B cell (primary cell): ENCODE measurements around the gene LMO7. TPM values are rescaled to one million over a fixed set of nuclear protein-coding genes. Genes with fewer than 3 reads are reported as not detected.

Source experiments
- ATAC-seq: fragments of 200-7000 bp; cut with Tn5 transposase; one replicate; pipeline ENCODE4 v1.10.0; 2021; ENCODE audit warnings: low read depth, mild to moderate bottlenecking, moderate number of reproducible peaks, moderate library complexity
- CTCF ChIA-PET: fragments of 350-600 bp; sonication (Branson Sonifier 250); formaldehyde crosslinking; loops from one replicate; lab custom pipeline; 2021; ENCODE audit warnings: antibody characterized with exemption, inconsistent platforms; lab: Charles Lee
- POLR2A ChIA-PET: fragments of 350-600 bp; sonication (Branson Sonifier 250); formaldehyde crosslinking; loops from one replicate; lab custom pipeline; 2021; ENCODE audit warnings: antibody characterized with exemption; lab: Charles Lee
- DNase-seq: peaks from one replicate; pipeline ENCODE4 v3.0.0; 2013
- H2AFZ ChIP-seq: 2 replicates; pipeline ENCODE4 v1.6.1; 2012; ENCODE audit warnings: mild to moderate bottlenecking, low read depth, low read length; ENCODE audit not compliant: insufficient read depth, poor library complexity, severe bottlenecking
- H3K27ac ChIP-seq, 2 donors: 1 replicate in 1 of 2; 2 replicates in 1 of 2; pipeline ENCODE4 v1.5.1; 2012 to 2013; ENCODE audit warnings: low read length in 2 of 2, mild to moderate bottlenecking in 2 of 2, moderate library complexity in 1 of 2
- H3K27me3 ChIP-seq, 4 experiments: fragments of 200-600 bp in 1 of 4; sonication (generic) in 1 of 4; replicated peaks in 1 of 4; 1 replicate in 2 of 4; 2 replicates in 2 of 4; pipeline versions ENCODE4 v1.6.1 to v1.7.0; 2013 to 2016; ENCODE audit warnings: low read length in 3 of 4, mild to moderate bottlenecking in 2 of 4, mixed read lengths in 1 of 4, moderate library complexity in 1 of 4; ENCODE audit not compliant: insufficient read depth in 4 of 4, control insufficient read depth in 3 of 4; ENCODE audit errors: control extremely low read depth in 1 of 4
- H3K36me3 ChIP-seq, 2 experiments: replicated peaks in 1 of 2; 1 replicate in 1 of 2; 2 replicates in 1 of 2; pipeline versions ENCODE4 v1.6.1 to v1.7.1; 2013; ENCODE audit warnings: low read length in 1 of 2; ENCODE audit not compliant: insufficient read depth in 2 of 2, control insufficient read depth in 1 of 2; ENCODE audit errors: control extremely low read depth in 1 of 2, extremely low read depth in 1 of 2
- H3K4me1 ChIP-seq, 2 donors: fragments of 200-600 bp in 1 of 2; sonication (generic) in 1 of 2; 1 replicate in 1 of 2; 2 replicates in 1 of 2; pipeline versions ENCODE4 v1.5.1 to v1.6.1; 2013 to 2017; ENCODE audit warnings: low read length in 2 of 2; ENCODE audit not compliant: control insufficient read depth in 2 of 2, insufficient read depth in 2 of 2
- H3K4me2 ChIP-seq: replicated peaks from 2 replicates; pipeline ENCODE3; 2012; ENCODE audit warnings: mild to moderate bottlenecking, low read depth, low read length; ENCODE audit not compliant: poor library complexity, severe bottlenecking
- H3K4me3 ChIP-seq, 5 experiments: fragments of 200-600 bp in 1 of 5; sonication (generic) in 1 of 5; 1 replicate in 3 of 5; 2 replicates in 2 of 5; pipeline versions ENCODE4 v1.5.1 to v1.7.0; 2011 to 2016; ENCODE audit warnings: low read length in 4 of 5, mild to moderate bottlenecking in 4 of 5, low read depth in 2 of 5, control low read depth in 1 of 5, moderate library complexity in 1 of 5; ENCODE audit not compliant: insufficient read depth in 1 of 5; ENCODE audit errors: control extremely low read depth in 1 of 5, extremely low read depth in 1 of 5
- H3K79me2 ChIP-seq: fragments of 200-600 bp; sonication (generic); one replicate; pipeline ENCODE4 v1.6.0; 2016; ENCODE audit warnings: low read length; ENCODE audit not compliant: control insufficient read depth, insufficient read depth
- H3K9ac ChIP-seq: fragments of 200-600 bp; sonication (generic); 2 replicates; pipeline ENCODE4 v1.6.1; 2017; ENCODE audit warnings: mild to moderate bottlenecking, low read length, moderate library complexity
- H3K9me3 ChIP-seq, 3 donors: one replicate each; pipeline versions ENCODE4 v1.6.1 to v1.7.1; 2013; ENCODE audit warnings: low read length in 2 of 3; ENCODE audit not compliant: control insufficient read depth in 2 of 3, insufficient read depth in 1 of 3; ENCODE audit errors: control extremely low read depth in 1 of 3
- H4K20me1 ChIP-seq: 2 replicates; pipeline ENCODE4 v1.6.0; 2012; ENCODE audit warnings: mild to moderate bottlenecking, low read length; ENCODE audit not compliant: insufficient read depth, control insufficient read depth, poor library complexity, severe bottlenecking
- H3K27ac Mint-ChIP-seq: one replicate; pipeline ENCODE4 v1.8.0; 2021; ENCODE audit warnings: mixed read lengths
- H3K27me3 Mint-ChIP-seq: one replicate; pipeline ENCODE4 v1.8.0; 2021; ENCODE audit warnings: mixed read lengths
- H3K4me1 Mint-ChIP-seq: one replicate; pipeline ENCODE4 v1.8.0; 2021; ENCODE audit warnings: mixed read lengths
- H3K4me3 Mint-ChIP-seq: one replicate; pipeline ENCODE4 v1.8.0; 2021; ENCODE audit warnings: mixed read lengths
- H3K9me3 Mint-ChIP-seq: one replicate; pipeline ENCODE4 v1.8.0; 2022; ENCODE audit warnings: mixed read lengths; ENCODE audit not compliant: insufficient read depth
- EZH2 ChIP-seq: IDR thresholded peaks from 2 replicates; pipeline ENCODE4 v1.6.1; 2012; ENCODE audit warnings: borderline replicate concordance, low read depth, mild to moderate bottlenecking, moderate library complexity, low read length; ENCODE audit not compliant: insufficient read depth, poor library complexity, severe bottlenecking
- WGBS: methylation state at CpG from one replicate; pipeline ENCODE4 v1.1.5; 2013; ENCODE audit warnings: missing lambda C conversion rate; ENCODE audit not compliant: insufficient coverage; 5-methylcytosine and 5-hydroxymethylcytosine counted together
- intact Hi-C: fragments of 100-400 bp; cut with micrococcal nuclease; formaldehyde crosslinking; loops from one replicate; pipeline ENCODE4 v1.10.0; 2022
- polyA plus RNA-seq: library from polyadenylated mRNA; depleted of rRNA; stranded (reverse); fragments of >200 nt; gene quantifications from 2 replicates; pipeline ENCODE4 v1.2.3, GENCODE V29; 2012
- total RNA-seq, 2 donors: library from RNA; stranded (reverse); fragments of 120-200 nt in 1 of 2; gene quantifications; 1 replicate in 1 of 2; 2 replicates in 1 of 2; pipeline versions ENCODE4 v1.2.3 to v1.2.4, GENCODE V29; 2013 to 2022
- TF ChIP-seq, protein P1 (sequence below): fragments of 200-600 bp; IDR thresholded peaks from one replicate; pipeline ENCODE4 v1.8.0; 2022; ENCODE audit warnings: antibody characterized with exemption, mild to moderate bottlenecking

The LMO7 gene
- total and polyA plus RNA-seq, 2 donors (not counting 1 experiment from before 2014, with no cell fraction given): 7.8 to 17.4 TPM

DNA sequence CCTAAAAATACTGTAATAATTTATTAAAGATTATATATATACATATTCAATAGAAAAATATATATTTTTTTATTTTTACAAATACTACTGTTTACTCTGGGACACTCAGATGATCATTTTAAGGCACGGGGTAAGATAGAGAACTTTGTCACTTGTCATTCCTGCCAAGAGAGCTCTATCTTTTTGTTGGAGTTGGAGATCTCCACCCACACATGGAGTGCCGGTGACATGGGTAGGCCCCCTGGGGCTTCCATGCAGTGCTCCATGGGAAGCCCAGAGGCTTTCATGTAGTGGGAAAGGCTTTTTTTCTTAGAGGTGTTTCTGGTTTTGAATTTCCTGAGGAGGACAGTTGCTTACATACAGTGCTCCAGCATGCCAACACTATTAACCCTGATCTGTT lies 81.4 kb downstream of the LMO7 start:
- TF ChIP-seq EZH2: no peak
- TF ChIP-seq, protein P1, sequence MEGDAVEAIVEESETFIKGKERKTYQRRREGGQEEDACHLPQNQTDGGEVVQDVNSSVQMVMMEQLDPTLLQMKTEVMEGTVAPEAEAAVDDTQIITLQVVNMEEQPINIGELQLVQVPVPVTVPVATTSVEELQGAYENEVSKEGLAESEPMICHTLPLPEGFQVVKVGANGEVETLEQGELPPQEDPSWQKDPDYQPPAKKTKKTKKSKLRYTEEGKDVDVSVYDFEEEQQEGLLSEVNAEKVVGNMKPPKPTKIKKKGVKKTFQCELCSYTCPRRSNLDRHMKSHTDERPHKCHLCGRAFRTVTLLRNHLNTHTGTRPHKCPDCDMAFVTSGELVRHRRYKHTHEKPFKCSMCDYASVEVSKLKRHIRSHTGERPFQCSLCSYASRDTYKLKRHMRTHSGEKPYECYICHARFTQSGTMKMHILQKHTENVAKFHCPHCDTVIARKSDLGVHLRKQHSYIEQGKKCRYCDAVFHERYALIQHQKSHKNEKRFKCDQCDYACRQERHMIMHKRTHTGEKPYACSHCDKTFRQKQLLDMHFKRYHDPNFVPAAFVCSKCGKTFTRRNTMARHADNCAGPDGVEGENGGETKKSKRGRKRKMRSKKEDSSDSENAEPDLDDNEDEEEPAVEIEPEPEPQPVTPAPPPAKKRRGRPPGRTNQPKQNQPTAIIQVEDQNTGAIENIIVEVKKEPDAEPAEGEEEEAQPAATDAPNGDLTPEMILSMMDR: no peak
- H3K4me2 ChIP-seq: no peak overlapping the region
- CTCF ChIA-PET: no interaction called here

DNA sequence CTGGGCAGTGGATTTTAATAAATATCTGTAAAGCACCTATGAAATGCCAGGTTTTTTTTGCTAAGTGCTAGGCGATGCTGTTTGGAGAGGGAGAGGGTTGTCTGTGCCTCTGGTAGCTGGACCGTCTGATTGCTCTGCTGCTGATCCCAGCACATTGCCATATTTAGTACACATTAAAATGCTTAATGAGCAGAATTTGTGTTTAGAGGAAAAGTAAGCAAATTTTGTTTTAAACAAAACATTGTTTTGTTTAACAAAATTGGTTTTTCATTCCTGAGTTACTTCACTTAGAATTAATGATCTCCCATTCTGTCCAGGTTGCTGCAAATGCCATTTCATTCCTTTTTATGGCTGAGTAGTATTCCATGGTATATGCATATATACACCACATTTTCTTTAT lies 85.2 kb downstream of the LMO7 start:
- Mint-ChIP-seq H3K9me3 (no peaks in the 10 kb centered on the region), H3K4me3 (no peak overlapping the region), H3K27ac (no peak overlapping the region), H3K4me1 (no peaks in the 10 kb centered on the region), H3K27me3 (no peaks in the 10 kb centered on the region)
- no peak for TF ChIP-seq EZH2
- TF ChIP-seq, protein P1: no peak
- H2AFZ ChIP-seq: no peak overlapping the region
- no peak for ATAC-seq
- CTCF ChIA-PET: no interaction called here
- no peaks in the 10 kb centered on the region for H3K36me3 ChIP-seq
- H3K9me3 ChIP-seq: no peaks in the 10 kb centered on the region
- H3K4me1 ChIP-seq: no peaks in the 10 kb centered on the region
- no peaks in the 10 kb centered on the region for H3K27me3 ChIP-seq
- no peak overlapping the region for H3K9ac ChIP-seq
- DNase-seq: no peak
- H3K79me2 ChIP-seq: no peaks in the 10 kb centered on the region
- no peak overlapping the region for H3K27ac ChIP-seq
- H3K4me3 ChIP-seq: no peak overlapping the region
- H4K20me1 ChIP-seq: no peaks in the 10 kb centered on the region
- intact Hi-C loops: no loop called here
- H3K4me2 ChIP-seq: no peak overlapping the region
- no CpG with 5 or more reads among the region's 2 CpGs for WGBS
- POLR2A ChIA-PET: no interaction called here

More for the DNA sequence above, 81.4 kb downstream of the LMO7 start:
- Histone ChIP-seq H4K20me1 (no peaks in the 10 kb centered on the region), H3K9ac (no peak overlapping the region), H2AFZ (no peak overlapping the region), H3K4me3 (no peak overlapping the region), H3K36me3 (no peaks in the 10 kb centered on the region), H3K79me2 (no peaks in the 10 kb centered on the region), H3K4me1 (no peaks in the 10 kb centered on the region), H3K9me3 (peaks cover 0 to 1% (median 0%) of the 10 kb centered on the region in 3 donors), H3K27ac (no peak overlapping the region), H3K27me3 (no peaks in the 10 kb centered on the region)
- POLR2A ChIA-PET: no interaction called here
- no peak overlapping the region for H3K27ac Mint-ChIP-seq
- no peak for DNase-seq
- no peak for ATAC-seq
- no peaks in the 10 kb centered on the region for H3K27me3 Mint-ChIP-seq
- WGBS: 100% methylated on average over 1 of the region's 2 CpGs
- no peak overlapping the region for H3K4me3 Mint-ChIP-seq
- H3K9me3 Mint-ChIP-seq: no peaks in the 10 kb centered on the region
- intact Hi-C loops: no loop called here
- H3K4me1 Mint-ChIP-seq: no peaks in the 10 kb centered on the region
